Esophagus muscularis mucosa (tissue), 4 donors: Measurements from ENCODE around the gene DYTN. TPM values are rescaled to one million over a fixed set of nuclear protein-coding genes. Genes with fewer than 3 reads are reported as not detected.

Experiments
- DNase-seq: peaks from one replicate; pipeline ENCODE4 v3.0.0-alpha.2; 2017; ENCODE audit errors: extremely low spot score
- H3K27ac ChIP-seq, 4 donors: fragments of 200-600 bp; sonication (generic); replicated peaks in 1 of 4; 1 replicate in 3 of 4; 2 replicates in 1 of 4; pipeline ENCODE4 v1.5.1; 2016 to 2019; ENCODE audit warnings: mild to moderate bottlenecking in 1 of 4
- H3K27me3 ChIP-seq, 4 donors: fragments of 200-600 bp; sonication (generic); one replicate each; pipeline versions ENCODE4 v1.5.1 to v1.6.0; 2016 to 2019
- H3K36me3 ChIP-seq, 4 donors: fragments of 200-600 bp; sonication (generic); one replicate each; pipeline ENCODE4 v1.5.1; 2016 to 2019
- H3K4me1 ChIP-seq, 4 donors: fragments of 200-600 bp; sonication (generic); one replicate each; pipeline ENCODE4 v1.5.1; 2016 to 2019
- H3K4me3 ChIP-seq, 4 donors: fragments of 200-600 bp; sonication (generic); 1 replicate in 2 of 4; 2 replicates in 2 of 4; pipeline ENCODE4 v1.5.1; 2016 to 2019; ENCODE audit warnings: mild to moderate bottlenecking in 4 of 4, moderate library complexity in 1 of 4
- H3K9me3 ChIP-seq, 4 donors: fragments of 200-600 bp; sonication (generic); 1 replicate in 3 of 4; 2 replicates in 1 of 4; pipeline ENCODE4 v1.5.1; 2016 to 2019
- EP300 ChIP-seq: sonication (generic); formaldehyde crosslinking; IDR thresholded peaks from one replicate; pipeline ENCODE4 v1.6.1; 2017; ENCODE audit warnings: antibody characterized with exemption
- POLR2A ChIP-seq: fragments of 450-650 bp; IDR thresholded peaks from one replicate; pipeline ENCODE4 v1.6.1; 2017; ENCODE audit warnings: antibody characterized with exemption, moderate library complexity, mild to moderate bottlenecking, low read depth
- POLR2AphosphoS5 ChIP-seq, 2 donors: sonication (generic); formaldehyde crosslinking; IDR thresholded peaks; one replicate each; pipeline ENCODE4 v1.6.1; 2017; ENCODE audit warnings: antibody characterized with exemption in 2 of 2
- WGBS: methylation state at CpG from one replicate; pipeline ENCODE4 v1.1.5; 2018; 5-methylcytosine and 5-hydroxymethylcytosine counted together
- intact Hi-C: fragments of 100-400 bp; cut with DNase I; formaldehyde crosslinking; loops from one replicate; pipeline ENCODE4 v1.15.1; 2023
- total RNA-seq, 4 donors: library from RNA; depleted of rRNA; stranded (reverse); fragments of >200 nt; gene quantifications; one replicate each; pipeline versions ENCODE4 v1.1.0 to v1.2.1, GENCODE V29; 2016
- TF ChIP-seq, protein P1 (sequence below), 3 experiments: fragments of 200-600 bp in 2 of 3; fragments of 450-650 bp in 1 of 3; sonication (generic) in 2 of 3; IDR thresholded peaks; one replicate each; pipeline ENCODE4 v1.5.1; 2017 to 2019; ENCODE audit warnings: antibody characterized with exemption in 3 of 3, mild to moderate bottlenecking in 2 of 3, moderate library complexity in 1 of 3

Gene DYTN
- total RNA-seq, 4 donors from 2014 or later, result not detected

DNA sequence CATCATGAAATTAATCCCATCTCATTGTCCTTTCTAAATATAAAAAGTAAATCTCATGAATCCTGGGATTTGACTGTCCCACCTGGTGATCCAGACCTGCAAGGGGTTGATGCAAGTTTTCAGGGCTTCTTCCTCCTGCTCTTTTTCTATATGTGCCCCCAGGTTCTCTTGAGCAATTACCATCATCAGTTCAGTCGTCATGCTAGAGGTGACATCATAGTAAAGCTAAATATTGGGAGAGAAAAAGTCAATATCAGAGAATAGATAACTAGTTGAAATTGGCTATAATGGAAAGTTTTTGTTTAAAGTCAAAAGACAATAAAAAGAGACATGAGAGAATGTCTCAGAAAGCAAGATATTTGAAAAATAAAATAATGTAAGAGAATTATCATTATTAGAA, 38.6 kb upstream of the DYTN start:
- no peak for TF ChIP-seq POLR2A
- TF ChIP-seq, protein P1, sequence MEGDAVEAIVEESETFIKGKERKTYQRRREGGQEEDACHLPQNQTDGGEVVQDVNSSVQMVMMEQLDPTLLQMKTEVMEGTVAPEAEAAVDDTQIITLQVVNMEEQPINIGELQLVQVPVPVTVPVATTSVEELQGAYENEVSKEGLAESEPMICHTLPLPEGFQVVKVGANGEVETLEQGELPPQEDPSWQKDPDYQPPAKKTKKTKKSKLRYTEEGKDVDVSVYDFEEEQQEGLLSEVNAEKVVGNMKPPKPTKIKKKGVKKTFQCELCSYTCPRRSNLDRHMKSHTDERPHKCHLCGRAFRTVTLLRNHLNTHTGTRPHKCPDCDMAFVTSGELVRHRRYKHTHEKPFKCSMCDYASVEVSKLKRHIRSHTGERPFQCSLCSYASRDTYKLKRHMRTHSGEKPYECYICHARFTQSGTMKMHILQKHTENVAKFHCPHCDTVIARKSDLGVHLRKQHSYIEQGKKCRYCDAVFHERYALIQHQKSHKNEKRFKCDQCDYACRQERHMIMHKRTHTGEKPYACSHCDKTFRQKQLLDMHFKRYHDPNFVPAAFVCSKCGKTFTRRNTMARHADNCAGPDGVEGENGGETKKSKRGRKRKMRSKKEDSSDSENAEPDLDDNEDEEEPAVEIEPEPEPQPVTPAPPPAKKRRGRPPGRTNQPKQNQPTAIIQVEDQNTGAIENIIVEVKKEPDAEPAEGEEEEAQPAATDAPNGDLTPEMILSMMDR (IDR thresholded peaks at IDR 0.05), result no peak
- no peak for TF ChIP-seq EP300
- TF ChIP-seq POLR2AphosphoS5 (IDR thresholded peaks at IDR 0.05), result no peak
- intact Hi-C loops, result no loop called here
- no peak overlapping the region for H3K4me3 ChIP-seq
- WGBS, result 61% methylated on average over 1 of the region's 1 CpG
- H3K27ac ChIP-seq, result no peak overlapping the region
- no peaks in the 10 kb centered on the region for H3K36me3 ChIP-seq
- no peaks in the 10 kb centered on the region for H3K27me3 ChIP-seq
- DNase-seq, result no peak
- no peaks in the 10 kb centered on the region for H3K9me3 ChIP-seq
- no peaks in the 10 kb centered on the region for H3K4me1 ChIP-seq

DNA sequence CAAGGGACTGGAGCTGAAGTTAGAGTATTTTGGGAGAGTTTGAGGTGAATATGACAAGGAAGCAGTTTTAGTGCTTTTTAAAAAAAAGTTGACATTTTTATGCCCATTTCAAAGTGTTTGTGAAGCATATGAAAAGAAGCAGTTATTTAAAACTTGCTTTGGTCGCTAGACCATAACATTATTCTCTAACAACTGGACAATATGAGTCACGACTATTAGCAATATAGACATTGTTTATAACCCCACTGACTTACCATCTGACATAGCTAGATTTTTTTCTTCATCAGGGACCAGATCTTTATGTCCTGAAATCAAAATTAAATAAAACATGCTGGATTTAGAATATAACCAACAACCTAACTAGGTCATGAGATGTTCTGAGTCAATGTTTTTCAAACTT, 22.6 kb upstream of the DYTN start:
- Histone ChIP-seq H3K36me3 (no peaks in the 10 kb centered on the region), H3K27me3 (no peaks in the 10 kb centered on the region), H3K4me3 (no peak overlapping the region), H3K27ac (no peak overlapping the region), H3K4me1 (no peaks in the 10 kb centered on the region), H3K9me3 (no peaks in the 10 kb centered on the region)
- intact Hi-C loops, result no loop called here
- TF ChIP-seq, protein P1 (IDR thresholded peaks at IDR 0.05), result no peak
- TF ChIP-seq EP300 (no peak), POLR2AphosphoS5 (IDR thresholded peaks at IDR 0.05) (no peak), POLR2A (no peak)
- DNase-seq, result no peak
- WGBS, result 72% methylated on average over 2 of the region's 2 CpGs

DNA sequence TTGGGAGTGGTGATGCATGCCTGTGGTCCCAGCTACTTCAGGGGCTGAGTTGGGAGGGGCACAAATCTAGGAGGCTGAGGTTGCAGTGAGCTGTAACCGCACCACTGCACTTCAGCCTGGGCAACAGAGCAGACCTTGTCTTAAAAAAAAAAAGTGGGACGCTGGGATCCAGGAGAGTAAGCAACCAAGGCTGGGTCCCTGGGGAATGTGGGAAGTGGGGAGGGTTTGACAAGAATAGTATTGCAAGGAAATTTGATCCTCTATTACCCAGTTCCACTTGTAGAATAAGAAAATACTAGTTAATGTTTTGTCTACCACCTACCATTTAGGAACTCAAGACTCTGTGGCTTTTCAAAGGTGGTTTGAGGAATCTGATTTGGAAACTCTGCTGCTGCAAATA, 21.1 kb upstream of the DYTN start:
- H3K36me3 ChIP-seq, result no peaks in the 10 kb centered on the region
- 67% methylated on average over 2 of the region's 2 CpGs for WGBS
- no peak for TF ChIP-seq POLR2AphosphoS5 (IDR thresholded peaks at IDR 0.05)
- no peak for TF ChIP-seq POLR2A
- TF ChIP-seq, protein P1 (IDR thresholded peaks at IDR 0.05), result no peak
- TF ChIP-seq EP300, result no peak
- H3K27me3 ChIP-seq, result no peaks in the 10 kb centered on the region
- no peak overlapping the region for H3K27ac ChIP-seq
- no peak for DNase-seq
- no peaks in the 10 kb centered on the region for H3K9me3 ChIP-seq
- H3K4me3 ChIP-seq, result no peak overlapping the region
- no peaks in the 10 kb centered on the region for H3K4me1 ChIP-seq
- intact Hi-C loops, result no loop called here

DNA sequence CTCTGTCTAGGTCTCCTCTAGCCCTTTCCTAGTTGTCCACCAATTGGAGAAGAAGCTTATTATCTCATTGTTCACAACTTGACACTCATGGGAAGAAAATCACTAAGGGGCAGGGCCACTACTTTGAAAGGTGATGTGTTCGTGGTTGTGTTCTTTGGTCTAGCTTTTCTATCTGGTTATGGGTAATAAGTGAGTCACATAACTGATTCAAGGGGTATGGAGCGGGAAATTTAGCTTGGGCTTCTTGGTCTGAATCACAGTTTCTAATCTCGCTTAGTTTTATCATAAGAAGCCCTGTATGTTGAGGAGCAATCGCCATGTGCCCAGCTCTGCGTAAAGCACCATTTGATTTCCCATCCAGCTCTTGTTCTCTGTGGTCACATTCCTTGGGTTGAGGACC, 18.7 kb upstream of the DYTN start:
- H3K9me3 ChIP-seq, result no peaks in the 10 kb centered on the region
- no peak overlapping the region for H3K4me3 ChIP-seq
- intact Hi-C loops, result no loop called here
- no peak for TF ChIP-seq POLR2A
- no peak for TF ChIP-seq POLR2AphosphoS5 (IDR thresholded peaks at IDR 0.05)
- no peak for TF ChIP-seq EP300
- TF ChIP-seq, protein P1 (IDR thresholded peaks at IDR 0.05), result no peak
- 94% methylated on average over 5 of the region's 5 CpGs for WGBS
- no peaks in the 10 kb centered on the region for H3K27me3 ChIP-seq
- no peaks in the 10 kb centered on the region for H3K4me1 ChIP-seq
- H3K27ac ChIP-seq, result no peak overlapping the region
- no peaks in the 10 kb centered on the region for H3K36me3 ChIP-seq
- no peak for DNase-seq

DNA sequence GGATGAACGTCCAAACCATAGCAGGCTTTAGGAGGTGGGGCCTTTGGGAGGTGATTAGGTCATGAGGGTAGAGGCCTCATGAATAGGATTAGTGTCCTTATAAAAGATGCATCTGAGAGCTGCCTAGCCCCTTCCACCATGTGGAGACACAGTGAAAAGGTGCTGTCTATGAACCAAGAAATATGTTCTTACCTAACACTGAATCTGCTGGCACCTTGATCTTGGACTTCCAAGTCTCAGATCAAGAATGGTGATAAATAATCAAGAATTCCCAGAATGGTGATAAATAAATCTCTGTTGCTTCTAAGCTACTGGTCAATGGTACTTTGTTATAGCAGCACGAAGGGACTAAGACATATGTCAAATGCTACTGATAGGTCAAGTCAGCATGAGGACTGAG, 15.1 kb upstream of the DYTN start:
- no peaks in the 10 kb centered on the region for H3K4me1 ChIP-seq
- H3K27me3 ChIP-seq, result peaks cover 0 to 11% (median 0%) of the 10 kb centered on the region in 4 donors
- H3K36me3 ChIP-seq, result no peaks in the 10 kb centered on the region
- H3K9me3 ChIP-seq, result no peaks in the 10 kb centered on the region
- WGBS, result 61% methylated on average over 2 of the region's 2 CpGs
- TF ChIP-seq EP300, result no peak
- TF ChIP-seq POLR2A, result no peak
- TF ChIP-seq, protein P1 (IDR thresholded peaks at IDR 0.05), result no peak
- TF ChIP-seq POLR2AphosphoS5 (IDR thresholded peaks at IDR 0.05), result no peak
- H3K4me3 ChIP-seq, result no peak overlapping the region
- intact Hi-C loops, result no loop called here
- DNase-seq, result no peak
- H3K27ac ChIP-seq, result no peak overlapping the region
